Upper lobe of right lung (tissue), 1 donor: ENCODE measurements around the gene TTYH1. TPM values are rescaled to one million over a fixed set of nuclear protein-coding genes. Genes with fewer than 3 reads are reported as not detected.

Experiments used
- ATAC-seq: fragments of 200-7000 bp; cut with Tn5 transposase; one replicate; pipeline ENCODE4 v1.9.1; 2020; ENCODE audit warnings: mild to moderate bottlenecking, moderate library complexity
- DNase-seq: peaks from one replicate; pipeline ENCODE4 v3.0.0-alpha.2; 2020
- H3K27ac ChIP-seq: fragments of 200-600 bp; one replicate; pipeline ENCODE4 v1.8.0; 2022
- H3K27me3 ChIP-seq: fragments of 200-600 bp; one replicate; pipeline ENCODE4 v1.8.0; 2022; ENCODE audit warnings: mild to moderate bottlenecking
- H3K36me3 ChIP-seq: fragments of 200-600 bp; one replicate; pipeline ENCODE4 v1.8.0; 2022
- H3K4me1 ChIP-seq: fragments of 200-600 bp; one replicate; pipeline ENCODE4 v1.8.0; 2022
- H3K4me3 ChIP-seq: fragments of 200-600 bp; one replicate; pipeline ENCODE4 v1.8.0; 2022; ENCODE audit warnings: mild to moderate bottlenecking
- H3K9me3 ChIP-seq: fragments of 200-600 bp; one replicate; pipeline ENCODE4 v1.8.0; 2022
- intact Hi-C: fragments of 100-400 bp; cut with DNase I; formaldehyde crosslinking; loops from one replicate; pipeline ENCODE4 v1.11.0; 2022
- total RNA-seq: library from RNA; stranded (reverse); fragmentation: NEBNext Ultra II Directional; extraction: Animal tissue kit (Norgen Biotek cat#: 25700); gene quantifications from one replicate; pipeline ENCODE4 v1.2.1, GENCODE V29; 2021
- TF ChIP-seq, protein P1 (sequence below): fragments of 200-600 bp; IDR thresholded peaks from one replicate; pipeline ENCODE4 v1.8.0; 2022; ENCODE audit warnings: antibody characterized with exemption
- donor health status: DM: no; HTN: yes; CAD: no; lungs with severe emphysema.

TTYH1 gene
- total RNA-seq, 1 donor from 2014 or later = not detected

DNA sequence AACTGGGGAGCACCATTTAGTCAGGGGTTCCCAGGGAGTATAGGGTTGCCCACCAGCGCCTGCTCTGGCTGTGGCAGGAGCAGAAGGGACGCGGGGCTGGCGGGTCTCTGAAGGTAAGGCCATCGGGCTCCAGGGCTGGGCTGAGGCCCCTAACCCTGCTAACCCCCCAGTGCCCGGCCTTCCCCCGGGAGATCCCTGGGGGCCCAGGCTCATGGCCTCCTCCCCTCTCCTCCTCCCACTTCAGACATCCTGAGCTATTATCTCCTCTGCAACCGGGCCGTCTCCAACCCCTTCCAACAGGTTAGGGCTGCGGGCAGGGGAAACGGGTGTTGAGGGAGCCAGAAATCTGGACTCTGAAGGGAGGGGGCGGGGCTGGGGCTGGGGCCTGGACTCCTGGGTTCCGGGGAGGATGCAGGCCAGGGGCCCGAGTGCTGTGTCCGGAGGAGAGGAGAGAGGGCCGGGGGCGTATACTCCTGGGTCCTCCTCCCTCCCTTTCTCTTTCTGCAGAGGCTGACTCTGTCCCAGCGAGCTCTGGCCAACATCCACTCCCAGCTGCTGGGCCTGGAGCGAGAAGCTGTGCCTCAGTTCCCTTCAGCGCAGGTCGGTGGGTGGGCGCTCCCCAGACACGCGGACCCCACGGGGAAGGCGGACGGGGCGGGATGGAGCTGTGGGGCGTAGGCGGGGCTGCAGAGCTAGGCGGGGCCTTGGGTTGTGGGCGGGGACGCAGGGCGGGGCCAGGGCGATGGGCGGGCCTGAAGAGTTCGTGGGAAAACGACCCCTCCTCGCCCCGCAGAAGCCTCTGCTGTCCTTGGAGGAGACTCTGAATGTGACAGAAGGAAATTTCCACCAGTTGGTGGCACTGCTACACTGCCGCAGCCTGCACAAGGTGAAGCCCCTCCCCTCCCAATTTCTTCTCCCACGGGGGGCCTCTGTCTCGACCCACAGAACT is 15.3 kb downstream of the TTYH1 start:
- H3K4me3 ChIP-seq = peak overlapping the region; percentile 26
- DNase-seq = no peak
- H3K27me3 ChIP-seq = peaks cover 46% of the 10 kb centered on the region
- H3K4me1 ChIP-seq = peaks cover 20% of the 10 kb centered on the region
- intact Hi-C loops = no loop called here
- no peaks in the 10 kb centered on the region for H3K36me3 ChIP-seq
- H3K9me3 ChIP-seq = no peaks in the 10 kb centered on the region
- H3K27ac ChIP-seq = no peak overlapping the region
- peak; percentile 64 for ATAC-seq
- TF ChIP-seq, protein P1, sequence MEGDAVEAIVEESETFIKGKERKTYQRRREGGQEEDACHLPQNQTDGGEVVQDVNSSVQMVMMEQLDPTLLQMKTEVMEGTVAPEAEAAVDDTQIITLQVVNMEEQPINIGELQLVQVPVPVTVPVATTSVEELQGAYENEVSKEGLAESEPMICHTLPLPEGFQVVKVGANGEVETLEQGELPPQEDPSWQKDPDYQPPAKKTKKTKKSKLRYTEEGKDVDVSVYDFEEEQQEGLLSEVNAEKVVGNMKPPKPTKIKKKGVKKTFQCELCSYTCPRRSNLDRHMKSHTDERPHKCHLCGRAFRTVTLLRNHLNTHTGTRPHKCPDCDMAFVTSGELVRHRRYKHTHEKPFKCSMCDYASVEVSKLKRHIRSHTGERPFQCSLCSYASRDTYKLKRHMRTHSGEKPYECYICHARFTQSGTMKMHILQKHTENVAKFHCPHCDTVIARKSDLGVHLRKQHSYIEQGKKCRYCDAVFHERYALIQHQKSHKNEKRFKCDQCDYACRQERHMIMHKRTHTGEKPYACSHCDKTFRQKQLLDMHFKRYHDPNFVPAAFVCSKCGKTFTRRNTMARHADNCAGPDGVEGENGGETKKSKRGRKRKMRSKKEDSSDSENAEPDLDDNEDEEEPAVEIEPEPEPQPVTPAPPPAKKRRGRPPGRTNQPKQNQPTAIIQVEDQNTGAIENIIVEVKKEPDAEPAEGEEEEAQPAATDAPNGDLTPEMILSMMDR = no peak

DNA sequence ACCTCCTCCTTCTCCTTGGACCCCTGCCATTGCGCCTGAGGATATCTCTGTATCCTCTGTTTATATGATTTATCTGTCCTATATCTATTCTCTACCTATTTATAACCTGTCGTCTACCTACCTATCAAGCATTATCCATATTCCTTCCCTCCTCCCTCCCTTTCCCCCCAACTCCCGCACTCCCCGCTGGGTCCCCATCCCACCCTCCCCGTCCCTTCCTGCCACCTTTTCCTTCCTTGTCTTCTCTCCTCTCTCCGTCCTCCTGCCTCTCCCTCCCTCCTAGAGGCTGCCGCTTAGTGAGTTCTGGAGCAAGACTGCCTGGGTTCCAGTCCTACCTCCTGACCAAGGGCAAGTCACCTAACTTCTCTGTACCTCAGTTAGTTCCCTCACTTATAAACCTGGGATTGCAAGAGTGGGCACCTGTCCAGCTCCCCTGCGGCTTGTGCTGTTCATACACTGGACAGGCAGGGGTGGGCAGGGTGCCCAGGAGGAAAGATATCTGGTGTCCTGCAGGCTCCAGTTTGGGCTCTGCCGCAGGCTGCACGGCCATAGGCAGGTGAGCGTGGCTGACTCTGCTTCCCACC is 16.1 kb downstream of the TTYH1 start:
- intact Hi-C loops = no loop called here
- Histone ChIP-seq H3K9me3 (no peaks in the 10 kb centered on the region), H3K36me3 (no peaks in the 10 kb centered on the region), H3K27ac (no peak overlapping the region), H3K27me3 (peaks cover 38% of the 10 kb centered on the region), H3K4me3 (no peak overlapping the region), H3K4me1 (peaks cover 20% of the 10 kb centered on the region)
- TF ChIP-seq, protein P1 = no peak
- ATAC-seq (peak; percentile 37), DNase-seq (peak; percentile 83)

DNA sequence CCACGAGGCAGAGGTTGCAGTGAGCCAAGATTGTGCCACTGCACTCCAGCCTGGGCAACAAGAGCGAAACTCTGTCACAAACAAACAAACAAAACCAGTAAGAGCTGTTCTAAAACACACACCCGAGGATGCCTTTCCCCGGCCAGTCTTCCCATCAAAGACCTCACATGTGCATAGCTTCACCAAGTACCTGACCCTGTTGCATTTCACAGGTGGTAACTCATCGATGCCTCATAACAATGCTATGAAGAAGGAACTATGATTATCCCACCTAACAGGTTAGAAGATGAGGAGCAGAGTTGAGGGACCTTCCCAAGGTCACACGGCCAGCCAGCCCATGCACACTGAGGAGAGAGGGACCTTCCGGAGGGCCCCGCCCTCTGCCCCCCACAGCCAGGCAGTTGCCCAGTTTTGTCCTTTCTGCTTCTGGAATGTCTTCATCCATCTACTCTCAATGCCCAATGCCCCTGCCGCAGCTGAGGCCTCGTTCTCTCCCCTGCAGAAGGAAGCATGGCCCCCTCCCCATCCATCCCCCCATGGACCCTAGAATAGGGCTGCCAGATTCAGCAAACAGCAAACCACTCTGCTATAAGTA is 17.0 kb downstream of the TTYH1 start:
- Histone ChIP-seq H3K27ac (no peak overlapping the region), H3K4me1 (peaks cover 20% of the 10 kb centered on the region), H3K4me3 (no peak overlapping the region), H3K36me3 (no peaks in the 10 kb centered on the region), H3K27me3 (peaks cover 33% of the 10 kb centered on the region), H3K9me3 (no peaks in the 10 kb centered on the region)
- ATAC-seq (no peak), DNase-seq (no peak)
- TF ChIP-seq, protein P1 = no peak
- intact Hi-C loops = no loop called here

DNA sequence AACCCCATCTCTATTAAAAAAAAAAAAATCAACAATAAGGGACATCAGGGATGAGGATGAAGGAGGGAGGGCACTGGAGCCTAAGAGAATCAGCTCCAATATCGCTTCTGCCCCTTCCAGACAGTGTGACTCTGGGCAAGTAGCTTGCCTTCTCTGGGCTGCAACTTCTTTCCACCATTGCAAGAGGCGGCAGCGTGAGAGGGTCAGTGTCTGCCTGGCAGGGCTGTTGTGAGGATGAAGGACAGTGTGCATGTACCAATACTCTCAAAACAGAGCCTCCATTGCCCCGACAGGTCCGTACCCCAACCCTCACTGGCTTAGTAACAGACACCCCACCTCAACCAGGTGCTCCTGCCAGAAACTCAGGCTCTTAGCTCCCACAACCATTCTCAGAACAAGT is 18.4 kb downstream of the TTYH1 start:
- no peak for DNase-seq
- Histone ChIP-seq H3K36me3 (no peaks in the 10 kb centered on the region), H3K27me3 (peaks cover 23% of the 10 kb centered on the region), H3K4me1 (peaks cover 20% of the 10 kb centered on the region), H3K4me3 (no peak overlapping the region), H3K9me3 (no peaks in the 10 kb centered on the region), H3K27ac (no peak overlapping the region)
- intact Hi-C loops = no loop called here
- TF ChIP-seq, protein P1 = no peak
- no peak for ATAC-seq

DNA sequence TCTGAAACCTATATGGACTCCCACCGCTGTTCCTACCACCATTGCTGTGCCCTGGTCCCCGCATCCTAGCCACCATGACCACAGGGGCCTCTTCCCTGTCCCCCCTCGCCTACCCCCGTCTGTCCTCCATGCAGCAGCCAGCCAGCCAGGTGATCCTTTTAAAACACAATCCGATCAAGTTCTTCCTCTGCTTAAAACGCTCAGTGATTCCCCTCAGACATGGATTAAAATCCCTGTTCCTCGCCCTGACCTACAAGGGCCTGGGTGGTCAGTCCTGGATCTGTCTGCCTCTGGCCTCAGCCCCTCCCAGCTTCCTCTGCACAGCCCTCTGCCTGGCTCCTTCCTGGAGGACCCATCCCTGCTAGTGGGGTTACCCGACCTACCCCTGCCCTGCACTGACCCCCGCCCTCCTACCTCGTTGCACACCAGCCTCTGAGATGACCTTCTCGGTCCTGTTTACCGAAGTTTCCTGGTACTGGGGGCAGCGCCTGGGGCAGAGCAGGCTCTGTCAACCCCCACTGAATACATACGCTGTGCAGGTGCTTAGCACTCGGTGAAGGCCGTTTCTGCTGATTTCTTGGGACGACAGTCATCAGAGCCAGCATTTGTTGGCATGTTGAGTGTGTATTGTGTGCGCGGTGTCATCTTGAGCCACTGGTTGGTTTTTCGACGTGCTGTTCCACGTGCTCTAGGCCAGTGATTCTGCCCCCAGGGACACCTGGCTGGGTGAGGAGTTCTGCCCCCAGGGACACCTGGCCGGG is 19.0 kb downstream of the TTYH1 start:
- Histone ChIP-seq H3K27ac (no peak overlapping the region), H3K4me3 (no peak overlapping the region), H3K27me3 (peaks cover 17% of the 10 kb centered on the region), H3K36me3 (no peaks in the 10 kb centered on the region), H3K9me3 (no peaks in the 10 kb centered on the region), H3K4me1 (peaks cover 20% of the 10 kb centered on the region)
- TF ChIP-seq, protein P1 = no peak
- intact Hi-C loops = no loop called here
- no peak for DNase-seq
- no peak for ATAC-seq
